SK-N-SH (cell line): ENCODE results near the gene EPS8L2. TPM values are rescaled to one million over a fixed set of nuclear protein-coding genes. Genes with fewer than 3 reads are reported as not detected.

Experiments
- CTCF ChIA-PET: fragments of 300-600, 350-600 bp; formaldehyde crosslinking; extraction: SDS; loops from one replicate; lab custom pipeline; 2021; lab: Yijun Ruan, JAX
- POLR2A ChIA-PET: fragments of 350-600 bp; sonication (Branson Sonifier 250); formaldehyde crosslinking; extraction: SDS; loops from one replicate; lab custom pipeline; 2020; ENCODE audit warnings: antibody characterized with exemption, inconsistent platforms; lab: Yijun Ruan, JAX
- DNase-seq: peaks from one replicate; pipeline ENCODE4 v3.0.0; 2012
- H2AFZ ChIP-seq: fragments of 200-600 bp; sonication (generic); 2 replicates; pipeline ENCODE4 v1.8.1; 2016; ENCODE audit warnings: antibody characterized with exemption, mild to moderate bottlenecking, low read depth
- H3F3A ChIP-seq: fragments of 200-600 bp; sonication (generic); replicated peaks from 2 replicates; pipeline ENCODE3; 2016; ENCODE audit warnings: antibody characterized with exemption, mild to moderate bottlenecking; ENCODE audit not compliant: insufficient read depth
- H3K27ac ChIP-seq, 2 experiments: fragments of 200-500 bp in 1 of 2; fragments of 200-600 bp in 1 of 2; sonication (Bioruptor generic) in 1 of 2; sonication (generic), shearing (Covaris generic) in 1 of 2; 2 replicates each; pipeline versions ENCODE4 v1.5.1 to v1.6.1; 2014 to 2016; ENCODE audit warnings: low read depth in 2 of 2, inconsistent platforms in 1 of 2, low read length in 1 of 2, mild to moderate bottlenecking in 1 of 2, mixed read lengths in 1 of 2
- H3K27me3 ChIP-seq: fragments of 200-600 bp; sonication (generic), shearing (Covaris generic); 2 replicates; pipeline ENCODE4 v1.6.1; 2016; ENCODE audit warnings: mixed run types; ENCODE audit not compliant: insufficient read depth
- H3K36me3 ChIP-seq, 2 experiments: fragments of 200-500 bp in 1 of 2; fragments of 200-600 bp in 1 of 2; sonication (Bioruptor generic) in 1 of 2; sonication (generic) in 1 of 2; replicated peaks in 1 of 2; 2 replicates each; pipeline versions ENCODE3 to v1.5.1; 2014 to 2016; ENCODE audit warnings: low read length in 1 of 2, mild to moderate bottlenecking in 1 of 2; ENCODE audit not compliant: insufficient read depth in 2 of 2, control insufficient read depth in 1 of 2
- H3K4me1 ChIP-seq, 2 experiments: fragments of 200-500 bp in 1 of 2; fragments of 200-600 bp in 1 of 2; sonication (Bioruptor generic) in 1 of 2; sonication (generic), shearing (Covaris generic) in 1 of 2; 2 replicates each; pipeline versions ENCODE4 v1.5.1 to v1.6.1; 2014 to 2016; ENCODE audit warnings: low read depth in 1 of 2, low read length in 1 of 2, mixed run types in 1 of 2; ENCODE audit not compliant: insufficient read depth in 2 of 2, control insufficient read depth in 1 of 2
- H3K4me2 ChIP-seq: fragments of 200-600 bp; sonication (generic), shearing (Covaris generic); 2 replicates; pipeline ENCODE4 v1.6.1; 2017; ENCODE audit warnings: mixed run types
- H3K4me3 ChIP-seq, 2 experiments: fragments of 200-500 bp in 1 of 2; fragments of 200-600 bp in 1 of 2; sonication (Bioruptor generic) in 1 of 2; sonication (generic), shearing (Covaris generic) in 1 of 2; 2 replicates each; pipeline versions ENCODE4 v1.5.1 to v1.8.1; 2014 to 2016; ENCODE audit warnings: low read depth in 2 of 2, inconsistent platforms in 1 of 2, low read length in 1 of 2, mild to moderate bottlenecking in 1 of 2, mixed read lengths in 1 of 2, moderate library complexity in 1 of 2
- H3K79me2 ChIP-seq: fragments of 200-600 bp; sonication (generic); 2 replicates; pipeline ENCODE4 v1.8.1; 2017; ENCODE audit warnings: mild to moderate bottlenecking; ENCODE audit not compliant: insufficient read depth
- H3K9ac ChIP-seq: fragments of 200-600 bp; sonication (generic); 2 replicates; pipeline ENCODE4 v1.6.1; 2017; ENCODE audit warnings: mixed run types
- H3K9me2 ChIP-seq: fragments of 200-600 bp; sonication (generic); 2 replicates; pipeline ENCODE4 v1.6.1; 2017; ENCODE audit warnings: mixed run types
- H3K9me3 ChIP-seq: fragments of 200-600 bp; sonication (generic); 2 replicates; pipeline ENCODE4 v1.6.1; 2017; ENCODE audit warnings: mixed run types, mild to moderate bottlenecking, moderate library complexity
- H4K20me1 ChIP-seq: fragments of 200-600 bp; sonication (generic); 2 replicates; pipeline ENCODE4 v1.6.1; 2017; ENCODE audit warnings: mild to moderate bottlenecking, mixed run types; ENCODE audit not compliant: insufficient read depth
- CHD2 ChIP-seq: fragments of 150-350 bp; IDR thresholded peaks from 2 replicates; pipeline ENCODE4 v1.6.1; 2018; ENCODE audit warnings: low read length; ENCODE audit not compliant: partially characterized antibody
- CTCF ChIP-seq: fragments of 200-600 bp; sonication (generic); IDR thresholded peaks from 2 replicates; pipeline ENCODE4 v1.6.1; 2017; ENCODE audit warnings: antibody characterized with exemption, mild to moderate bottlenecking, moderate library complexity
- EP300 ChIP-seq, 2 experiments: IDR thresholded peaks; 2 replicates each; pipeline versions ENCODE4 v1.4.0 to v1.6.1; 2012; ENCODE audit warnings: borderline replicate concordance in 1 of 2, low read depth in 1 of 2, low read length in 1 of 2
- EZH2phosphoT487 ChIP-seq: fragments of 200-600 bp; sonication (generic); IDR thresholded peaks from 2 replicates; pipeline ENCODE4 v1.6.1; 2017; ENCODE audit warnings: low read depth, mixed run types, mild to moderate bottlenecking, antibody characterized with exemption, moderate library complexity, borderline replicate concordance
- FOSL2 ChIP-seq: IDR thresholded peaks from 2 replicates; pipeline ENCODE4 v1.4.0; 2012; ENCODE audit warnings: low read depth, mild to moderate bottlenecking, moderate library complexity, borderline replicate concordance
- GATA2 ChIP-seq: sonication (generic); formaldehyde crosslinking; IDR thresholded peaks from 2 replicates; pipeline ENCODE4 v1.5.0; 2020; ENCODE audit warnings: mild to moderate bottlenecking, missing genetic modification reagents
- JUND ChIP-seq: IDR thresholded peaks from 2 replicates; pipeline ENCODE4 v1.4.0; 2012
- MXI1 ChIP-seq: IDR thresholded peaks from 2 replicates; pipeline ENCODE4 v1.6.1; 2012; ENCODE audit warnings: mild to moderate bottlenecking, low read depth, low read length, improper control_type of control experiment
- POLR2AphosphoS5 ChIP-seq: IDR thresholded peaks from 2 replicates; pipeline ENCODE4 v1.6.1; 2012; ENCODE audit warnings: low read depth, low read length
- RAD21 ChIP-seq: IDR thresholded peaks from 2 replicates; pipeline ENCODE4 v1.6.1; 2012; ENCODE audit warnings: mild to moderate bottlenecking, low read length
- RCOR1 ChIP-seq: fragments of 150-350 bp; IDR thresholded peaks from 2 replicates; pipeline ENCODE4 v1.6.1; 2017; ENCODE audit warnings: antibody characterized with exemption, low read length
- RFX5 ChIP-seq: IDR thresholded peaks from 2 replicates; pipeline ENCODE4 v1.6.1; 2012; ENCODE audit warnings: mild to moderate bottlenecking, improper control_type of control experiment, low read length
- SIN3A ChIP-seq: IDR thresholded peaks from 2 replicates; pipeline ENCODE4 v1.6.1; 2012; ENCODE audit warnings: low read depth, mild to moderate bottlenecking, low read length, moderate library complexity, borderline replicate concordance
- TCF12 ChIP-seq: IDR thresholded peaks from 2 replicates; pipeline ENCODE4 v1.4.0; 2012
- YY1 ChIP-seq: IDR thresholded peaks from 2 replicates; pipeline ENCODE4 v1.4.0; 2012; ENCODE audit warnings: low read depth, mild to moderate bottlenecking
- WGBS: methylation state at CpG from one replicate; pipeline ENCODE4 v1.1.6; 2017; ENCODE audit warnings: low lambda C conversion rate; 5-methylcytosine and 5-hydroxymethylcytosine counted together
- polyA plus RNA-seq, 3 experiments: library from polyadenylated mRNA; depleted of rRNA; stranded (reverse); fragments of >200 nt; gene quantifications; 2 replicates each; pipeline ENCODE4 v1.2.3, GENCODE V29; 2012
- TF ChIP-seq, protein P1 (sequence below): IDR thresholded peaks from 2 replicates; pipeline ENCODE4 v1.4.0; 2012; ENCODE audit warnings: low read depth
- TF ChIP-seq, protein P2 (sequence below): fragments of 150-350 bp; IDR thresholded peaks from 2 replicates; pipeline ENCODE4 v1.6.1; 2017; ENCODE audit warnings: antibody characterized with exemption, low read length, low read depth, borderline replicate concordance

EPS8L2 gene
- polyA plus RNA-seq, 1 of the 3 experiments (the other 2 are of a cell fraction): 0.74 TPM

GRCh38 chr11:761526-762108, 55.6 kb downstream of the EPS8L2 start (continued):
- TF ChIP-seq GATA2 (CRISPR knock-in tag) (no peak), RFX5 (no peak), TCF12 (no peak), RAD21 (no peak), EZH2phosphoT487 (no peak), RCOR1 (no peak), POLR2AphosphoS5 (no peak)
- TF ChIP-seq, protein P1, sequence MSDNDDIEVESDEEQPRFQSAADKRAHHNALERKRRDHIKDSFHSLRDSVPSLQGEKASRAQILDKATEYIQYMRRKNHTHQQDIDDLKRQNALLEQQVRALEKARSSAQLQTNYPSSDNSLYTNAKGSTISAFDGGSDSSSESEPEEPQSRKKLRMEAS: no peak

DNA sequence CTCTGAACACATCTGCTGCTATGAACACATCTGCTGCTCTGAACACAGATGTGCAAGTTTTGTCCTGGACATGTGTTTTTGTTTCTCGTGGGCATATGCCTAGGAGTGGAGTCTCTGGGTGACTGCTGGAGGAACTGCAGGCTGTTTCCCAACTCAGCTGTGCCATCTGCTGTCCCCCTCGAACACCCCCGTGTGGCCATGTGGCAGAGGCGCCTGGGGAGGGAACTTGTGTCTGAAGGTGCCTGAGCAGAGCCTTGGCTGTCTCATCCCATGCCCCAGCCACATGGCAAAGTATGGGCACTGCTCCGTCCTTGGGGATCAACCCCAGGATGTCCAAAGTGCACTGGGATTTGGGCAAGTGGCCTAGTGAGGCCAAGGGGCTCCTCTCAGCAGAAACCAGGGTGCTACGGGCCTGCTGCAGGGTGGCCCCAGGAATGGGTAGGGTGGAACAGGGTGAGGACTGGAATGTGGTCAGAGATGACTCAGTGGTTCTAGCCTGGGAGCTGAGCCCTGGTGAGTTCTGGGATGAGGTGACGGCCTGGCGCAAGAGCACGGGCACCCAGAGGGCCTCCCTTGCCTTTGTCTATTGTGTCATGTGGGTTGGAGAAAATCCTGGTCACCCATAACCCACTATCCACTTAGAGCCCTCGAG, 56.5 kb downstream of the EPS8L2 start:
- Histone ChIP-seq H3K9ac (no peak overlapping the region), H3K9me2 (no peaks in the 10 kb centered on the region), H3K36me3 (peaks cover 22 to 42% of the 10 kb centered on the region in 2 experiments), H3K27ac (peak overlapping the region; percentile 39 to 47; a peak in 3 of 4 replicates), H3K79me2 (no peaks in the 10 kb centered on the region), H3K4me1 (peaks cover 5 to 9% of the 10 kb centered on the region in 2 experiments; a peak in 2 of 4 replicates), H4K20me1 (peaks cover 9% of the 10 kb centered on the region), H2AFZ (no peak overlapping the region), H3K9me3 (no peaks in the 10 kb centered on the region), H3F3A (peaks cover 28% of the 10 kb centered on the region), H3K27me3 (no peaks in the 10 kb centered on the region), H3K4me2 (no peak overlapping the region), H3K4me3 (no peak overlapping the region)
- TF ChIP-seq YY1 (no peak), MXI1 (peak; percentile 89; the same call in 1 of the 2 replicates), CHD2 (peak; percentile 54), RCOR1 (0 out of 2 replicates have a peak, but pooled peaks have one; percentile 46), RAD21 (peak; percentile 39; the same call in 1 of the 2 replicates), SIN3A (no peak), CTCF (peak; percentile 34), FOSL2 (peak; percentile 32; the same call in 1 of the 2 replicates), JUND (no peak), EP300 (IDR thresholded peaks at IDR 0.05; ENCODE audit: borderline replicate concordance in 1 of 2, low read depth in 1 of 2, low read length in 1 of 2) (peak in 1 of 2 experiments; percentile 24; a peak in 1 of 4 replicates)
- TF ChIP-seq, protein P1: peak; percentile 28; the same call in 1 of the 2 replicates
- TF ChIP-seq, protein P2, sequence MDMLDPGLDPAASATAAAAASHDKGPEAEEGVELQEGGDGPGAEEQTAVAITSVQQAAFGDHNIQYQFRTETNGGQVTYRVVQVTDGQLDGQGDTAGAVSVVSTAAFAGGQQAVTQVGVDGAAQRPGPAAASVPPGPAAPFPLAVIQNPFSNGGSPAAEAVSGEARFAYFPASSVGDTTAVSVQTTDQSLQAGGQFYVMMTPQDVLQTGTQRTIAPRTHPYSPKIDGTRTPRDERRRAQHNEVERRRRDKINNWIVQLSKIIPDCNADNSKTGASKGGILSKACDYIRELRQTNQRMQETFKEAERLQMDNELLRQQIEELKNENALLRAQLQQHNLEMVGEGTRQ: no peak
- ChIA-PET POLR2A (interaction anchor here (1.1 to 1.4 kb wide), 2 partner anchors 14 to 27 kb away, joined by 3 to 4 read pairs; partner anchors contain the start of gene CEND1), CTCF (interaction anchor here (0.7 to 6.3 kb wide), 5 partner anchors 14 to 124 kb away, joined by 3 to 31 read pairs (median 24); partner anchors contain the start of genes GATD1 and TALDO1)
- peak; percentile 82 for DNase-seq
- 83% methylated on average over 1 of the region's 10 CpGs for WGBS
